HUES48 (cell line): ENCODE results near the gene ANO7.

ENCODE experiments used
- H3K27ac ChIP-seq: one replicate; pipeline ENCODE4 v1.7.0; 2013; ENCODE audit warnings: low read depth, low read length, inconsistent platforms
- H3K27me3 ChIP-seq: 2 replicates; pipeline ENCODE4 v1.6.1; 2013; ENCODE audit warnings: mild to moderate bottlenecking, low read length; ENCODE audit not compliant: control insufficient read depth, insufficient read depth
- H3K36me3 ChIP-seq: 2 replicates; pipeline ENCODE4 v1.6.1; 2013; ENCODE audit warnings: low read length; ENCODE audit not compliant: control insufficient read depth, insufficient read depth
- H3K4me1 ChIP-seq: 2 replicates; pipeline ENCODE4 v1.6.1; 2013; ENCODE audit warnings: mild to moderate bottlenecking, low read length; ENCODE audit not compliant: control insufficient read depth, insufficient read depth
- H3K4me3 ChIP-seq: 2 replicates; pipeline ENCODE4 v1.5.1; 2013; ENCODE audit warnings: mild to moderate bottlenecking, low read depth, low read length
- H3K9ac ChIP-seq: 2 replicates; pipeline ENCODE4 v1.6.1; 2013; ENCODE audit warnings: mild to moderate bottlenecking, low read depth, low read length, moderate library complexity
- H3K9me3 ChIP-seq: 2 replicates; pipeline ENCODE4 v1.6.1; 2013; ENCODE audit warnings: low read length; ENCODE audit not compliant: control insufficient read depth, insufficient read depth

The ANO7 gene

DNA sequence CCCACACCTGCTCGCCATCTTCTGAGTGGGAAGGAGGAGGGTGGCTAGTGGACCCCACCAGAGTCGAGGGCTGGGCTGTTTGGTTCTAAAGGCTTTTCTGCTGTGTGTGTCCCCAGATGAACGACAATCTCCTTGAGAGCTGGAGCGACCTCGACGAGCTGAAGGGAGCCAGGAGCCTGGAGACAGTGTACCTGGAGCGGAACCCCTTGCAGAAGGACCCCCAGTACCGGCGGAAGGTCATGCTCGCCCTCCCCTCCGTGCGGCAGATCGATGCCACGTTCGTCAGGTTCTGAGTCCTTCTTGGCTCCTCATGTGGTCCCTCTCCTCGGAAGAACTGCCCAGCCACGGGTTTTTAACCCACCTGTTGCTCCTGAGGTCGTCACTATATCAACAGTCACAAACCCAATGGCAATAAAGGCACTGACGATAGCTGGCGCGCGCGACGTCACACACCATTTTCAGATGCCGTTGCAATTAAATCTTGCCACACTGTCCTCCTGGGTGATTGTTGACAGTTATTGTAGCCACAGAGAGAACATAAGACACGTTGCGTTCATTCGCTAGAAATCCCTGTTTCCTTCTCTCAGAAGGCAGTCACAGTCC, 5.8 kb upstream of the ANO7 start:
- H3K9me3 ChIP-seq: no peaks in the 10 kb centered on the region
- no peak overlapping the region for H3K9ac ChIP-seq
- no peaks in the 10 kb centered on the region for H3K27me3 ChIP-seq
- peaks cover 3% of the 10 kb centered on the region; the same call in 1 of the 2 replicates for H3K4me1 ChIP-seq
- no peak overlapping the region for H3K4me3 ChIP-seq
- H3K27ac ChIP-seq: no peak overlapping the region
- H3K36me3 ChIP-seq: no peaks in the 10 kb centered on the region

DNA sequence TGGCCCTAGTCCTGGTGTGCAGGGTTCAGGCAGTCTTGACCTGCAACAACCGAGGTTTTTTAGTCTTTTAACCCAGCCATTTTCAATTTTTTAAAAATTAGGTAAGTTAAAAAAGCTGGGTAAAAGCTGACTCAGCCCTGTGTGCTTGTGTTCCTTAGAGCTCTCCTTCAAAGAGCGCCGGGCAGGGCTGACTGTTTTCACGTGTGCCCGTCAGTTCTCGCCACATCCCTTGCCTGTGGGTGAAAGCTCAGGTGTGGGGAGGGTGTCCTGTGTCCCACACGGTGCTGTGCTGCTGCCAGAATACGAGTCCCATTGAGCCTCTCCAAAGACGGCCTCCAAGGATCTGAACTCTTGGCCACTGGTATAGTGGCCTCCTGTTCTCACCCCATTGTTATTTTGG, 5.3 kb upstream of the ANO7 start:
- Histone ChIP-seq H3K9me3 (no peaks in the 10 kb centered on the region), H3K27me3 (no peaks in the 10 kb centered on the region), H3K36me3 (no peaks in the 10 kb centered on the region), H3K9ac (no peak overlapping the region), H3K4me1 (peaks cover 3% of the 10 kb centered on the region), H3K27ac (no peak overlapping the region), H3K4me3 (no peak overlapping the region)

DNA sequence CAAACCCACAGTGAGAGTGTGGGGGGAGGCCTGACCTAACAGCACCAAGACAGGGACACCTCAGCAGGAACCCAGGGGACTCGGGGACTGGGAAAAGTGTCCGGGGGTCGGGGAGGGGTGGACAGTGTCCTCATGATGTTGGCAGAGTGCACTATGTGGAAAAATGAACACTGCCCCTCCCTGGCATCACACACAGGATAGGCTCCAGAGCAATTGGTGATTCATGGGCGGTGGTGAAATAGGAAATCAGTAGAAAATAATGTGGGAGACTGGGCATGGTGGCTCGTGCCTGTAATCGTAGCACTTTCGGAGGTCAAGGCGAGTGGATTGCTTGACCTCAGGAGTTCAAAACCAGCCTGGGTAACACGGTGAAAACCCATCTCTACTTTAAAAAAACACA, 3.6 kb upstream of the ANO7 start:
- no peak overlapping the region for H3K4me3 ChIP-seq
- no peaks in the 10 kb centered on the region for H3K9me3 ChIP-seq
- no peaks in the 10 kb centered on the region for H3K27me3 ChIP-seq
- no peak overlapping the region for H3K9ac ChIP-seq
- H3K4me1 ChIP-seq: no peaks in the 10 kb centered on the region; the same call in 1 of the 2 replicates
- no peaks in the 10 kb centered on the region for H3K36me3 ChIP-seq
- no peak overlapping the region for H3K27ac ChIP-seq

DNA sequence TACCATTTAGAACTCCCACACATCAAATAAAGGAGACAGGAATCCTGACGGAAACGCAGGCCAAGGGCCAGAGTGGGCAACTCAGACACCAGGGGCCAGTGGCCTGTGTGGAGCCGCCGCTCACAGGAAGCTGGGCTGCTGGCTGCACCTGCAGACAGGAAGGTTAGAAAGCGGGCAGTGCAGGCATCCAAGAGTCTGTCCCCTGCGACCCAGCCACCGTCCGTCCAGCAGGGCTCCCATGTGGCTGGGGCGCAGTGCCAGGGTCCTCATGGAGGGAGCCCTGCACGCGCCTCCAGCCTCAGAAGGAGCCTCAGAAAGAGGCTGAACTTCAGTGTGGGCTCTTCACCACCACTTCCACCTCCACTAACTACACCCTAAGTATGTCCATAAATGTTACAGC, 2.5 kb upstream of the ANO7 start:
- Histone ChIP-seq H3K4me3 (no peak overlapping the region), H3K27ac (no peak overlapping the region), H3K4me1 (no peaks in the 10 kb centered on the region; the same call in 1 of the 2 replicates), H3K36me3 (no peaks in the 10 kb centered on the region), H3K9me3 (no peaks in the 10 kb centered on the region), H3K27me3 (no peaks in the 10 kb centered on the region), H3K9ac (no peak overlapping the region)

DNA sequence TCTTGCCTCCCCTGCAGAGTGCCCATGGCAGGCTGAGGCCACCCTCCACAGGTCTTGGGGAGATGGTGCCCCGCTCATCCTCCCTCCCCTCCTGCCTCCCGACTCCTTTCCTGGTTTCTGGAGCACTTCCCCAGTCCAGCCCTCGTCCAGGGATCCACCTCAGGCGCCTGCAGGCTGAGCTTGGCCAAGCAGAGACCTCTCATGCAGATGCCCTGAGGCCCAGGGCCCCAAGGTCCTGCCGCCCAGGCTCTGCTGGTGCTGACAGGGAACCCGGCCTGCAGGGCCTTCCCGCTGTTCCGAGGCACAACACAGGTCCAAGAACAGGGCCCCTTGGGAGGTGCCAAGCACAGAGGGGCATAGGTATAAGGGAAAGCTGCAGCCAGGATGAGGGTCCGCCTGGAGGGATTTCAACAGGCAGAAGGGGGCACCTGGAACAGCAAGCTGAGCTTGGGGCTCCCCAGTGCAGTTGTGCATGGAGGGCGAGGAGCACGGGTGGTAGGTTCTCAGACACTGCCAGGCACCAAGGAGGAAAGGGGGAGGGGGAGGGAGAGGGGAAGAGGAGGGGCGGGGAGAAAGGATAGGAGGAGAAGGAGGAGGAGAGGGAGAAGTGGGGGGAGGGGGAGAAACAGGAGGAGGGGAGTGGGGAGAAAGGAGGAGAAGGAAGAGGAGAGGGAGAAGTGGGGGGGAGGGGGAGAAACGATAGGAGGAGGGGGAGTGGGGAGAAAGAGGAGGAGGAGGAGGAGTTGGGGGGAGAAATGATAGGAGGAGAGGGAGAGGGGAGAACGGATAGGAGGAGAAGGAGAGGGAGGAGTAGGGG, 1.2 kb upstream of the ANO7 start:
- Histone ChIP-seq H3K27me3 (no peaks in the 10 kb centered on the region), H3K36me3 (no peaks in the 10 kb centered on the region), H3K9me3 (no peaks in the 10 kb centered on the region), H3K27ac (no peak overlapping the region), H3K4me3 (no peak overlapping the region), H3K4me1 (no peaks in the 10 kb centered on the region; the same call in 1 of the 2 replicates), H3K9ac (no peak overlapping the region)

DNA sequence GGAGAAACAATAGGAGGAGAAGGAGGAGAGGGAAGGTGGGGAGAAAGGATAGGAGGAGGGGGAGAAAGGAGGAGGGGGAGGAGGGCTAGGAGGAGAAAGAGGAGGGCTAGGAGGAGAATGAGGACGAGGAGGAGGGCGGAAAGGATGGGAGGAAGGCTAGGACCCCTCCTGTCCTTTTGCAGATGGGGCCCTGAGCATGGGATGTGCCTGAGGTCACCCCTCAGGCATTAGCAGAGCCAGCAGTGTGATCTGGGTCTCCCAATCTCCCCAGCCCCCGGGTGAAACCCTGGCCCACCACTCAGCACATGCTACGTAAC, 601 bp upstream of the ANO7 start:
- no peak overlapping the region for H3K4me3 ChIP-seq

DNA sequence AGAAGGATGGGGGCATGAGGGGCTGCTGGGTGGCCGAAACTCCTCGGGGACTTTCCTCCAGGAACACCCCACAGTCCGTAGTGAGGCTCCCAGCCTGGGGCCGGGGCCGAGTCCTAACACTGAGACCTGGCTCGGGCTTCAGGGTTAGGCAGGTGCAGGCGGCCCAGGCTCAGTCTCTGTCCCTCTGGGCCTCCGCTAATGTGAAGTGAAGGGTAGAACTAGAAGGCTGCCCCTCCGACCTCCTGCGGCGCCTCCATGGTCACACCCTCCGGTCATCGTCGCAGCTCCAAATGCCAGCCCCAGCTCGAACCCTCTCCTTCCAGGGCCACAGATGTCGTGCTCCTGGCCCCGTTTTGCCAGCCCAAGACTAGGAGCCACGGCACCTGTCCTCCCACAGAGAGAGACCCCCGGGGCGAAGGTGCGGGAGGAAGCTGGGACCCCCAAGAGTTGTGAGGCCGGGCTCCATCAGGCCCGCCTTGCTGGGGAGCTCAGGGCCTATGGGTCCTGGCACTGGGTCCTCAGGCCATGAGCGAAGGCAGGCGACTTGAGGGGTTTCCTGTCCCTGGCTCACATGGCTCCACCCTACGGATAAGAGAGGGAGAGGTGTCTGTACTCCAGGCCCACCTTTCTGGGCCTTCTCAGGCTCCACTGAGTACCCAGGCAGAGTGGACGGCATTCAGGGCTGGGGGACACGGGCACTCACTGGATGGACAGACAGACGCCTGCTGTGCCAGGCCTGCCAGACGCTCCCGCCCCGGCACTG, 797 bp downstream of the ANO7 start:
- H3K9me3 ChIP-seq: no peaks in the 10 kb centered on the region
- no peak overlapping the region for H3K27ac ChIP-seq
- no peaks in the 10 kb centered on the region for H3K27me3 ChIP-seq
- H3K9ac ChIP-seq: no peak overlapping the region
- no peaks in the 10 kb centered on the region; the same call in 1 of the 2 replicates for H3K4me1 ChIP-seq
- H3K36me3 ChIP-seq: no peaks in the 10 kb centered on the region
- H3K4me3 ChIP-seq: no peak overlapping the region

More for the DNA sequence above, 601 bp upstream of the ANO7 start:
- Histone ChIP-seq H3K9me3 (no peaks in the 10 kb centered on the region), H3K27me3 (no peaks in the 10 kb centered on the region), H3K9ac (no peak overlapping the region), H3K36me3 (no peaks in the 10 kb centered on the region), H3K4me1 (no peaks in the 10 kb centered on the region; the same call in 1 of the 2 replicates), H3K27ac (no peak overlapping the region)

DNA sequence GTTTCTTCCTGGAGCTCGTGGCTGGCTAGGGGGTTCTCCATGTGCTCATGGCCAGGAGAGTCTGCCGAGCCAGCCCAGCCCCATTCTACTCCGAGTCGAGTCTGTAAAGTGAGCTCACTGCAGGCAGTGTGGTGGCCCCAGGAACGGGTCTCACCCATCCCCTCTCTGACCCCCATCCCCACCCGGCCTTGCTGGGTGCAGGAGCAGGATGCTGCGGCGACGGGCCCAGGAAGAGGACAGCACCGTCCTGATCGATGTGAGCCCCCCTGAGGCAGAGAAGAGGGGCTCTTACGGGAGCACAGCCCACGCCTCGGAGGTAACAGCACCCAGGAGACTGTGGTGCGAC, 1.4 kb downstream of the ANO7 start:
- Histone ChIP-seq H3K36me3 (no peaks in the 10 kb centered on the region), H3K27ac (no peak overlapping the region), H3K27me3 (no peaks in the 10 kb centered on the region), H3K4me3 (no peak overlapping the region), H3K4me1 (no peaks in the 10 kb centered on the region; the same call in 1 of the 2 replicates), H3K9me3 (no peaks in the 10 kb centered on the region), H3K9ac (no peak overlapping the region)

DNA sequence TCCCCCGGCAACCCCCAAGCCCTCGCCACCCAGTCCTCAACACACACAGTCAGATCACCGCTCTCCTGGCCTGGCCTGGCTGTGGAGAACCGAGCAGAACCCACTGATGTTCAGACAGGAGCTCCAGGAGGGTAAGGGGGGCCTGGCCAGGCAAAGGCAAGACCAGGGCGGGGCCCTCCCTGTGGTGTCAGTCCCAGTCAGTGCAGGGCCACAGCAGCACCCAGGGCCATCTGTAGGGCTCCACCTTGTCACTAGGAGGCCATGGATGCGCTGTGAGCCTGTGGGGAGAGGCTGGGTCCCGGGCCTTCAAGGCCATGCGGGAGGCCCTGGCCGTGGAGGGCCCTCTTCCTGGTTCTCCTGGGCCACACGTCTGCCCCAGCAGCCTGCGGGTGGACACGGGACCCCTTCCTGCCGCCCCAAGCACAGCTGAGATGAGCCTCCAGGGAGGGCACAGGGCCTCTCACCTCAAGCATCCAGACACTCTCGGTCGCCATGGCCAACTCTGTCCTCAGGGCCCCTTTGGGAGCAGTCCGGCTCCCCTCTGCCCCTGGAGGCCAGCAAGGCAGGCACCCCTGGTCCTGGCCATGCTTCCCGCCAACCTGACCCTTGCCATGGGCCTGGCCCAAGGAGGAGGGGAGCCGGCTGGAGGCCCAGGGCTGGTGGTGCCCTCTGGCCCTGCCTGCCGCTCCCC, 2.0 kb downstream of the ANO7 start:
- Histone ChIP-seq H3K4me3 (no peak overlapping the region), H3K36me3 (no peaks in the 10 kb centered on the region), H3K9me3 (no peaks in the 10 kb centered on the region), H3K27me3 (no peaks in the 10 kb centered on the region), H3K4me1 (no peaks in the 10 kb centered on the region; the same call in 1 of the 2 replicates), H3K9ac (no peak overlapping the region), H3K27ac (no peak overlapping the region)

DNA sequence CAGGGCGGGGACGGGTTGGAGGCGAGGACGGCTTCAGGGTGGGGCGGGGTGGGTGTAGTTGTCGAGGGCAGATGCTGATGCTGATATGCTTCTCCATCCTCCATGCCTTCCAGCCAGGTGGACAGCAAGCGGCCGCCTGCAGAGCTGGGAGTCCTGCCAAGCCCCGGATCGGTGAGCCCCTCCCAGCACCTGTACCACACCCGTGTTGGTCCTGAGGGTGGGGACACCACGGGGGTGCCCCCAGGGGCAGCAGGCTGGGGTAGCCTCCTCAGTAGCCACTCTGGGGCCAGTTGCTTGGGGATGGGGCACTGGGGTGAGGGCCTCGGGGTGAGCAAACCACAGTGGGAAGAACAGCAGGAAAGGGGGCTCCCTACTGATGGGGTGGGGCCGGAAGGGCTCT, 2.6 kb downstream of the ANO7 start:
- no peaks in the 10 kb centered on the region for H3K36me3 ChIP-seq
- H3K9ac ChIP-seq: no peak overlapping the region
- no peak overlapping the region for H3K27ac ChIP-seq
- no peaks in the 10 kb centered on the region; the same call in 1 of the 2 replicates for H3K4me1 ChIP-seq
- H3K4me3 ChIP-seq: no peak overlapping the region
- no peaks in the 10 kb centered on the region for H3K9me3 ChIP-seq
- no peaks in the 10 kb centered on the region for H3K27me3 ChIP-seq
